Peyer's patch (tissue), 4 donors: ENCODE measurements around the gene SMNDC1.

Source experiments
- CTCF ChIP-seq, 6 experiments: fragments of 450-650 bp in 4 of 6; fragments of 200-600 bp in 2 of 6; sonication (generic) in 1 of 6; IDR thresholded peaks; one replicate each; pipeline ENCODE4 v1.5.1; 2017 to 2019; ENCODE audit warnings: antibody characterized with exemption in 6 of 6, mild to moderate bottlenecking in 3 of 6, moderate library complexity in 1 of 6
- POLR2A ChIP-seq, 2 donors: fragments of 450-650 bp; IDR thresholded peaks; one replicate each; pipeline ENCODE4 v1.5.1; 2017; ENCODE audit warnings: antibody characterized with exemption in 2 of 2, mild to moderate bottlenecking in 2 of 2, moderate library complexity in 2 of 2

DNA sequence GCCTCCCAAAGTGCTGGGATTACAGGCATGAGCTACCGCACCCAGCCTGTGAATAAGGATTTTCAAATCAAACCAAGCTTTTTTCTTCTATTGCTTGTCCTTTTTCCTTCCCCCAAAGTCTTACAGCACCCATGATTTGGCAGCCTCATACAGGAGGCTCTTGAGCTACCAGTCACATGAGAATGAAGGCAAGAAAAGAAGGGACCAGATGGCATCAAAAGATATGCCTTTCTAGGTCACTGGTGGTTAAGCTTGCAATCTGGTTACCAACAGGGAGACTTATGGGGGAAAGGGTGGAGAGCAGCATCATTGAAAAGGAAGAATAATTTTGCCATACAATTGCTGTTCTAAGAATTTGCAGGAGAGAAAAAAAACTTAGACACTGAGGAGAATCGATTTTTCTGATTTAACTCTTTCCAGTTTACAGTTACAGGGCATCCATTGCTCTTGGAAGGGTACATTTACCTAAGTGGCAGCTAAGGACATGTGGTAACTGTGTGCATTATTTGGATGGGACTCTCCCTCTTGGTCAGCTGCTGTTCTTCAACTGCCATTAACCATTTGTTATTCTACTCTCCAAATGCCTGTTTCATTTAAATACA, 29.5 kb downstream of the SMNDC1 start:
- TF ChIP-seq CTCF (IDR thresholded peaks at IDR 0.05): no peak
- TF ChIP-seq POLR2A (IDR thresholded peaks at IDR 0.05): no peak
